ENCODE data around the gene GNAT3.

GNAT3 gene

GRCh38 chr7:80434047-80434446, 77.8 kb downstream of the GNAT3 start:
- no peak overlapping the region for H3K4me3 Mint-ChIP-seq
- no peaks in the 10 kb centered on the region for H3K9me3 Mint-ChIP-seq
- no peak overlapping the region for H3K27ac Mint-ChIP-seq
- no peaks in the 10 kb centered on the region for H3K4me1 Mint-ChIP-seq (ENCODE audit: low read depth)
- no peaks in the 10 kb centered on the region for H3K27me3 Mint-ChIP-seq (ENCODE audit: low read depth)
- no peaks in the 10 kb centered on the region for H3K36me3 Mint-ChIP-seq (ENCODE audit: low read depth)

GRCh38 chr7:80432166-80432565, 79.7 kb downstream of the GNAT3 start:
- no peak overlapping the region for H3K27ac Mint-ChIP-seq
- no peaks in the 10 kb centered on the region for H3K4me1 Mint-ChIP-seq (ENCODE audit: low read depth)
- H3K36me3 Mint-ChIP-seq (ENCODE audit: low read depth) = no peaks in the 10 kb centered on the region
- no peak overlapping the region for H3K4me3 Mint-ChIP-seq
- no peaks in the 10 kb centered on the region for H3K9me3 Mint-ChIP-seq
- no peaks in the 10 kb centered on the region for H3K27me3 Mint-ChIP-seq (ENCODE audit: low read depth)

GRCh38 chr7:80429181-80429580, 82.7 kb downstream of the GNAT3 start:
- H3K36me3 Mint-ChIP-seq (ENCODE audit: low read depth) = no peaks in the 10 kb centered on the region
- H3K27ac Mint-ChIP-seq = no peak overlapping the region
- no peak overlapping the region for H3K4me3 Mint-ChIP-seq
- H3K9me3 Mint-ChIP-seq = no peaks in the 10 kb centered on the region
- H3K27me3 Mint-ChIP-seq (ENCODE audit: low read depth) = no peaks in the 10 kb centered on the region
- no peaks in the 10 kb centered on the region for H3K4me1 Mint-ChIP-seq (ENCODE audit: low read depth)

DNA sequence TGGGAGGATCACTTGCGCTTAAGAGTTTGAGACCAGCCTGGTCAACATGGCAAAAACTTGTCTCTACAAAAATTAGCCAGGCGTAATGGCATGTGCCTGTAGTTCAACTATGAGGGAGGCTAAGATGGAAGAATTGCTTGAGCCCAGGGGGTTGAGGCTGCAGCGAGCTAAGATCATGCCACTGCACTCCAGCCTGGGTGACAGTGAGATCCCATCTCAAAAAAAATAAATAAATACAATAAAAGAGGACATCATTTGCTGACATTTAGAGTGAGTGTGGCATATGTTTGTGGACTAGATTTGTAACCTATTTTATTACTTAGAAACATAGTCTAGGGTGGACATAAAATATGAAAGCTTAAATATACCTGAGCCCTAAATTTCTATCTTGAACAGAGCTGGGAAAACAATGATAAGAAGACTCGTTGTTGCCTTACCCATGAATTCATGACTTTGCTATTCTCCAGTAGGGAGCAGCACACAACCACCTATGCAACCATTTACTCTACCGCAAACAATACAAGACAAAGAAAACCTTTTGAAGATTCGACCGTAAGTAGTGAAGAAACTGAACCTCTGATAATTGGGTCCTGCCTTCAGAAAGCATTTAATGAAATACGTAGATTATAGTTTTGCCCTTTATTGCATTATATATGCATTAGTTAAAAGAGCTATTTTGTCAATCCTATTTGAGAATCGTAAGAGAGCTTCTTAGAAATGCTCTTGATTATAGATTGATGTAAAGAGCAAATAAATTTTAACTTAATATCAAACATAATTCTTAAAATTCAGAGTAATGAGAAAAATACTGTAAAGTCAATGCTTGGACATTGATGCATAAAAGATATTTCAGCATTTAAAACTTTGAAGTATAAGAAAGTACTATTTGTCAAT, 83.5 kb downstream of the GNAT3 start:
- Mint-ChIP-seq H3K36me3 (ENCODE audit: low read depth) (no peaks in the 10 kb centered on the region), H3K4me3 (no peak overlapping the region), H3K27me3 (ENCODE audit: low read depth) (no peaks in the 10 kb centered on the region), H3K4me1 (ENCODE audit: low read depth) (no peaks in the 10 kb centered on the region), H3K27ac (no peak overlapping the region), H3K9me3 (no peaks in the 10 kb centered on the region)

DNA sequence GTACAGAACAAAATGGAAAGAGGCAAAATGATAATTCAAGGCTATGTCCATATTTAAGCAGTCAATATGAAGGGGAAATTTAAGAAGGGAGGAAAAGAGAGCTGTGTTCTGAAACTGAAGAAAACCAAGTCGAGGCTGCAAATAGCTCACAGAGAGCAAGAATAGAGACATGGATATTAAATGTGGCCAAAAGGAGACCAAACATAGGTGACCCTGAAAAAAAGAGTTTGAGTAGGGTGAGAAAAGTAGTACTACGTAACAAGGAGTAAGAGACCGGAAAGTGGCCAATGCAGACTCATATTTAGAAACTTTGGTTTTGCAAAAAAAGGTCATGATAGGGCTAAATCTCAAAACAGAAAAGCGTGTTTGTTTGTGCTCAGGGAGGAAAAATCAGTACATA, 84.6 kb downstream of the GNAT3 start:
- Mint-ChIP-seq H3K27ac (no peak overlapping the region), H3K4me1 (ENCODE audit: low read depth) (no peaks in the 10 kb centered on the region), H3K27me3 (ENCODE audit: low read depth) (no peaks in the 10 kb centered on the region), H3K36me3 (ENCODE audit: low read depth) (no peaks in the 10 kb centered on the region), H3K9me3 (no peaks in the 10 kb centered on the region), H3K4me3 (no peak overlapping the region)

DNA sequence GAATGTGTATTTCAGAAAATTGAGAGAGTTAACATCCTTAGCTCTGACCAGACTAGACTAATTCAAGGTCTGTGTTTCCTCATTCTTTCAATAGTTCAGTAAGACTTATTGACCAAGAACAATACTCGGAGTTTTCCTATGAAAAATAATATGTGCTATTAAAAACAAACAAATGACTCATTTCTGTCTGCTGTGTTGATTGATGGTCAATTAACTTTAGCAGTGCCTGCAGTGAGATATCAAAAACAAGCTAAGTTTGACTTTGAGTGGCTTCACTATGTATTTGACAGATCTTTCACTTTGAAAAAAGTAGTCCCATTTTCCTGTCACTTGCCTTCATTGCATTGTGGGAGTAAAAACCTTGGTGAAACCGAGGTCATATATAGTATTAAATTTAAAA, 91.0 kb downstream of the GNAT3 start:
- Mint-ChIP-seq H3K4me3 (no peak overlapping the region), H3K27ac (no peak overlapping the region), H3K27me3 (ENCODE audit: low read depth) (no peaks in the 10 kb centered on the region), H3K4me1 (ENCODE audit: low read depth) (no peaks in the 10 kb centered on the region), H3K9me3 (no peaks in the 10 kb centered on the region), H3K36me3 (ENCODE audit: low read depth) (no peaks in the 10 kb centered on the region)

DNA sequence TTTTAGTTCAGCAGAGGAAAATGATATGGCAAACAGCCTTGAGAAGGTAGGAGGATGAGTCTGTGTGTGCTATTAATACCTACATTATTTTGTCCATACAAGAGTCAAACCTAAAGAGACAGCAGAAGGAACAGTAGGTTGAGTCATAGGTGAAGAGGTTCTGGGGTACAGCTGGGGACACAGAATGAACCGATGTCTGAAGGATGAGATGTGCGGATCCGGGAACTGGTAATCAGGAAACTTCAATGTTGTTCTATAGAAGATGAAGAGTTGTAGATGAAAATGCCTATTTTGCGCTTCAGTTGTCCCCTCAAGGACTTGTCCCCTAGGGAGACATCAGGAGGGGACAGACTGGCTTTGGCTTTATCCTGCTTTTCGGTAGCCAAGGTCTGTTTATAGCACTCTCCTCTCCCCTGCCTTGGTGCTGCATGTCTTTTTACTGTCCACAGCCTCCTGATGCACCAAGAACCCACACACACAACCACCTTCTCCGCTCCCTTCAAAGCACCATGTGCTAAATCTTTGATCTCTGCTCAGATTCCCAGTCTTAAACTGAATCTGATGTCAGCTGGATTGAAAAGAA, 94.6 kb downstream of the GNAT3 start:
- no peaks in the 10 kb centered on the region for H3K27me3 Mint-ChIP-seq (ENCODE audit: low read depth)
- H3K4me3 Mint-ChIP-seq = no peak overlapping the region
- no peaks in the 10 kb centered on the region for H3K36me3 Mint-ChIP-seq (ENCODE audit: low read depth)
- no peaks in the 10 kb centered on the region for H3K4me1 Mint-ChIP-seq (ENCODE audit: low read depth)
- no peaks in the 10 kb centered on the region for H3K9me3 Mint-ChIP-seq
- no peak overlapping the region for H3K27ac Mint-ChIP-seq

GRCh38 chr7:80415522-80415921, 96.3 kb downstream of the GNAT3 start:
- H3K4me1 Mint-ChIP-seq (ENCODE audit: low read depth) = no peaks in the 10 kb centered on the region
- no peaks in the 10 kb centered on the region for H3K27me3 Mint-ChIP-seq (ENCODE audit: low read depth)
- H3K27ac Mint-ChIP-seq = no peak overlapping the region
- no peaks in the 10 kb centered on the region for H3K36me3 Mint-ChIP-seq (ENCODE audit: low read depth)
- no peak overlapping the region for H3K4me3 Mint-ChIP-seq
- no peaks in the 10 kb centered on the region for H3K9me3 Mint-ChIP-seq

GRCh38 chr7:80415114-80415513, 96.8 kb downstream of the GNAT3 start:
- Mint-ChIP-seq H3K36me3 (ENCODE audit: low read depth) (no peaks in the 10 kb centered on the region), H3K4me1 (ENCODE audit: low read depth) (no peaks in the 10 kb centered on the region), H3K27ac (no peak overlapping the region), H3K4me3 (no peak overlapping the region), H3K9me3 (no peaks in the 10 kb centered on the region), H3K27me3 (ENCODE audit: low read depth) (no peaks in the 10 kb centered on the region)

GRCh38 chr7:80414331-80414730, 97.5 kb downstream of the GNAT3 start:
- Mint-ChIP-seq H3K9me3 (no peaks in the 10 kb centered on the region), H3K4me3 (no peak overlapping the region), H3K36me3 (ENCODE audit: low read depth) (no peaks in the 10 kb centered on the region), H3K27me3 (ENCODE audit: low read depth) (no peaks in the 10 kb centered on the region), H3K27ac (no peak overlapping the region), H3K4me1 (ENCODE audit: low read depth) (no peaks in the 10 kb centered on the region)

- H3K27ac Mint-ChIP-seq = no peak overlapping the region
- no peaks in the 10 kb centered on the region for H3K36me3 Mint-ChIP-seq (ENCODE audit: low read depth)
- H3K27me3 Mint-ChIP-seq (ENCODE audit: low read depth) = no peaks in the 10 kb centered on the region
- no peaks in the 10 kb centered on the region for H3K9me3 Mint-ChIP-seq
- H3K4me1 Mint-ChIP-seq (ENCODE audit: low read depth) = no peaks in the 10 kb centered on the region
- no peak overlapping the region for H3K4me3 Mint-ChIP-seq
Measured at GRCh38 chr7:80413383-80413945, 98.4 kb downstream of the GNAT3 start.

DNA sequence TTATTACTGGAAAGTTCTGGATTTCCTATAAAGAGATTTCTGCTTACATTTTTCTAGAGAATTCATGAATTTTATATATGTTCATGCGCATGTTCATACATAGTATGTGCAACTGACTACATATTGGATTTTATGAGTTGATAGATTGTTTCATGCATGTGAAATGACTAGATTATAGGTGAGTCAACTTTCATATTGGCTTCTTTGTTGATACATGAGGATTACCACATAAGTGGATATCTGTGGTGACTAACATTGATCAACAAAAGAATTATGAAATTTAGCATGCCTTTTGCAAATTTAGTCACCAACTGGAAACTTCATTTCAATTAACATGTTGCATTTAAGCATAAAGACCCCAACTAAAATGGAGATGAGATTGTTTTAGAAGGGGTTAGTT, 99.0 kb downstream of the GNAT3 start:
- Mint-ChIP-seq H3K4me1 (ENCODE audit: low read depth) (no peaks in the 10 kb centered on the region), H3K9me3 (no peaks in the 10 kb centered on the region), H3K27me3 (ENCODE audit: low read depth) (no peaks in the 10 kb centered on the region), H3K4me3 (no peak overlapping the region), H3K27ac (no peak overlapping the region), H3K36me3 (ENCODE audit: low read depth) (no peaks in the 10 kb centered on the region)

DNA sequence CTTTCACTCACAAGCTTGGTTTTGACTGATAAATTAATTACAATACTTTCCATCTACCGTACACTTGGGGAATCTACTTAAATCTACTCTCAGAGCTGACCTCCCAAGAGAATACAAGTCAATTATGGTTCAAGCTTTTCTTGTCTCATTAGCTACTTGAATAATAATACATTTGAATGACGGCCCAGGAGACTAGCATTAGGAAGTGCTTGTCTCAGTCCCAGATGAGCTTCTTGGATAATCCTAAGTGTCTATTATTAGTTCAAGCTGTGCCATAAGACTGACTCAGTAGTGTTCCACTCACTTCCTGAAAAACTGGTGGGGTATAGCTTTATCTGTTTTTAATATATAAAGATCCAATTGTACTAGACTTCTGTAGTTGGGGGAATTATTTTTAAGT, 100.2 kb downstream of the GNAT3 start:
- no peaks in the 10 kb centered on the region for H3K36me3 Mint-ChIP-seq (ENCODE audit: low read depth)
- no peak overlapping the region for H3K27ac Mint-ChIP-seq
- no peak overlapping the region for H3K4me3 Mint-ChIP-seq

GRCh38 chr7:80410081-80410480, 101.8 kb downstream of the GNAT3 start:
- Mint-ChIP-seq H3K36me3 (ENCODE audit: low read depth) (no peaks in the 10 kb centered on the region), H3K27me3 (ENCODE audit: low read depth) (no peaks in the 10 kb centered on the region), H3K4me1 (ENCODE audit: low read depth) (no peaks in the 10 kb centered on the region), H3K27ac (no peak overlapping the region), H3K4me3 (no peak overlapping the region), H3K9me3 (no peaks in the 10 kb centered on the region)

More for the DNA sequence above, 100.2 kb downstream of the GNAT3 start:
- H3K4me1 Mint-ChIP-seq (ENCODE audit: low read depth) = no peaks in the 10 kb centered on the region
- H3K9me3 Mint-ChIP-seq = no peaks in the 10 kb centered on the region
- H3K27me3 Mint-ChIP-seq (ENCODE audit: low read depth) = no peaks in the 10 kb centered on the region

All from T-helper 1 cell treated with Interleukin-12 subunit alpha and Interleukin-12 subunit beta and Interleukin-4 antibody, amounts not matched to agents 30 μg/mL and 1 μg/mL, for 36 hours (primary cell).